WERI-Rb-1 (cell line): Measurements from ENCODE around the gene UBE2O.

ENCODE experiments used
- DNase-seq: peaks from one replicate; pipeline ENCODE4 v3.0.0-alpha.2; 2020
- H3K27ac ChIP-seq: fragments of 250-450 bp; sonication (Bioruptor Pico); 2 replicates; pipeline ENCODE4 v1.5.1; 2020; ENCODE audit warnings: mild to moderate bottlenecking, moderate library complexity
- H3K27me3 ChIP-seq: fragments of 250-450 bp; sonication (Bioruptor Pico); 2 replicates; pipeline ENCODE4 v1.5.1; 2021; ENCODE audit warnings: mild to moderate bottlenecking, low read depth, moderate library complexity; ENCODE audit not compliant: insufficient read depth, severe bottlenecking
- H3K36me3 ChIP-seq: fragments of 250-450 bp; sonication (Bioruptor Pico); 2 replicates; pipeline ENCODE4 v1.5.1; 2020; ENCODE audit warnings: mild to moderate bottlenecking, moderate library complexity
- H3K4me3 ChIP-seq: 2 replicates; pipeline ENCODE4 v1.5.1; 2011; ENCODE audit warnings: low read depth, mild to moderate bottlenecking, control low read depth, low read length
- H3K9me3 ChIP-seq: fragments of 250-450 bp; sonication (Bioruptor Pico); 2 replicates; pipeline ENCODE4 v1.5.1; 2021; ENCODE audit warnings: mild to moderate bottlenecking, moderate library complexity; ENCODE audit not compliant: severe bottlenecking
- TF ChIP-seq, protein P1 (sequence below): IDR thresholded peaks from 2 replicates; pipeline ENCODE4 v1.5.1; 2011; ENCODE audit warnings: low read depth, mild to moderate bottlenecking, control low read depth, inconsistent platforms, low read length

Gene UBE2O

DNA sequence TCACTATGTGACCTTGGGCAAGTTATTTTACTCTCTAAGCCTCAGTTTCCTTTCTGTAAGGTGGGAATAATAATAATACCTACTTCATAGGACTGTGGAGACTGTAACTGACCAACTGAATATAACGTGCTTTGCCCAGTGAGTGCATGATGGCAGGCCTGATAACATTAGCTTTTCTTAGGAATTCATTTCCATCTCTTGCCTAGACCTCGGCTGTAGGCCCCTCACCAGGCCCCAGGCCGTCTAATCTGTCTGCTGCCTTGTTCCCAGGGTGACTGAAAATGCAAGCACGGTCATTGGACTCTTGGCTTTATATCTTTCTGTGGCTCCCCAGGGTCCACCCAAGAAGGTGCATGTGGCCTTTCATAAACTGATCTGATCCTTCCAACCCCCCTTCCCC, 6.7 kb upstream of the UBE2O start:
- Histone ChIP-seq H3K27ac (no peak overlapping the region), H3K36me3 (no peaks in the 10 kb centered on the region), H3K27me3 (no peaks in the 10 kb centered on the region), H3K9me3 (no peaks in the 10 kb centered on the region), H3K4me3 (no peak overlapping the region)
- TF ChIP-seq, protein P1, sequence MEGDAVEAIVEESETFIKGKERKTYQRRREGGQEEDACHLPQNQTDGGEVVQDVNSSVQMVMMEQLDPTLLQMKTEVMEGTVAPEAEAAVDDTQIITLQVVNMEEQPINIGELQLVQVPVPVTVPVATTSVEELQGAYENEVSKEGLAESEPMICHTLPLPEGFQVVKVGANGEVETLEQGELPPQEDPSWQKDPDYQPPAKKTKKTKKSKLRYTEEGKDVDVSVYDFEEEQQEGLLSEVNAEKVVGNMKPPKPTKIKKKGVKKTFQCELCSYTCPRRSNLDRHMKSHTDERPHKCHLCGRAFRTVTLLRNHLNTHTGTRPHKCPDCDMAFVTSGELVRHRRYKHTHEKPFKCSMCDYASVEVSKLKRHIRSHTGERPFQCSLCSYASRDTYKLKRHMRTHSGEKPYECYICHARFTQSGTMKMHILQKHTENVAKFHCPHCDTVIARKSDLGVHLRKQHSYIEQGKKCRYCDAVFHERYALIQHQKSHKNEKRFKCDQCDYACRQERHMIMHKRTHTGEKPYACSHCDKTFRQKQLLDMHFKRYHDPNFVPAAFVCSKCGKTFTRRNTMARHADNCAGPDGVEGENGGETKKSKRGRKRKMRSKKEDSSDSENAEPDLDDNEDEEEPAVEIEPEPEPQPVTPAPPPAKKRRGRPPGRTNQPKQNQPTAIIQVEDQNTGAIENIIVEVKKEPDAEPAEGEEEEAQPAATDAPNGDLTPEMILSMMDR = no peak
- no peak for DNase-seq

DNA sequence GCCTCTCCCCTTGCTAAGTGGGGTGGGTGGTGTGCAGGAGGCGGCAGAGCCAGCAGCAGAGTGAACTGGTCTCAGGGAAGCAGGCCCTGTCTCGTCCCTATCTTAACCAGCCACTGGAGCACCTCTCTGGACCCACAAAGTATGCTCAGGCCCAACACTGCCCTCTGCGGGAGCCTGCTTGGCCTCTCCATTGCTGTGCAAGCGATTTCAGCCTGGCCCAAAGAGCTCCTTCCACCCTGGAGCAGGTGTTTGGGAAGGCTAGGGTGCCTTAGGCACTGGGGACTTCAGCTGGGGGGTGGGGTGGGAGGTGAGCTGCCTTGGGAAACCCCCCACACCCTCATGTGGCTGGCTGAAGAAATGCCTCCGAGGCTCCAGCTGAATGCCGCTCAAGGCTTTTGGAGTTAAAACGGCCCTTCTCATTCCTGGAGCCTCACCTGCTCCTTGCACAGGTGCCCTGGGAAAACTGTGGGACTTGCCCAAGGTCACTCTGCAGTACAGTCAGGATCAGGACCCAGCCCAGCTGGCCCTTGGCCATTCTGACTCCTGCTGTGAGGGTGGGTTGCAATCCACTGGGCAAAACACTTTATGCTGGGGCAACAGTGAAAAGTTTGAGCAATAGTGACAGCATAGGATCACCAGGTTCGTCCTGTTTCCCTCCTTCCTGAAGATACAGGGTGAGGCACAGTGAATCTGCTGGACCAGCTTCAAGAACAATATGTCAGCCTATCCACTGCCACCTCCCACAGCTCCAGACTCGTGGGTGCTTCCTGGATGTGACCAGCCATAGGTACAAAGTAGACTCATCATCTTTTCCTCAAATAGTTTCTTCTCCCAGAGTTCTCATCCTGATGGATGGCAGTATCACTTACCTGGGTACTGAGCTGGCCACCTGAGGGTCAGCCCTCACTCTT, 5.9 kb upstream of the UBE2O start:
- TF ChIP-seq, protein P1 = peak; percentile 92
- H3K9me3 ChIP-seq = no peaks in the 10 kb centered on the region
- peak overlapping the region; percentile 17; the same call in 1 of the 2 replicates for H3K27ac ChIP-seq
- no peaks in the 10 kb centered on the region for H3K36me3 ChIP-seq
- no peaks in the 10 kb centered on the region for H3K27me3 ChIP-seq
- H3K4me3 ChIP-seq = no peak overlapping the region
- DNase-seq = peak; percentile 88

DNA sequence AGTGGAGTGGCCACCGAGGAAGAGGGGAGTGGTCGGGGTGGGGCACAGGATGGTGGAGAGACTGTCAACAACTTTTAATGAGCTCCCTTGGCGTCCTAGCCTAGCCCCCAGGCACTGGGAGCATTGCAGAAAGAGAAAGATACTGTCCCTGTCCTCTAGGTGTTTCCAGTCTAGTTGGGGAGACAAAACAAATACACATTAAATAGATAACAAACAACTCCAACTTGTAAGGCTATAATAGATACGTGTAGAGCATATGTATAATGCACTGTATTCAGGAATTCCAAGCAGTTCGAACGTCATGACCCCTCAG, 435 bp upstream of the UBE2O start:
- H3K4me3 ChIP-seq = no peak overlapping the region
- no peak for DNase-seq
- TF ChIP-seq, protein P1 = no peak
- peaks cover 9% of the 10 kb centered on the region for H3K36me3 ChIP-seq
- H3K27me3 ChIP-seq = no peaks in the 10 kb centered on the region
- H3K9me3 ChIP-seq = no peaks in the 10 kb centered on the region
- H3K27ac ChIP-seq = no peak overlapping the region

DNA sequence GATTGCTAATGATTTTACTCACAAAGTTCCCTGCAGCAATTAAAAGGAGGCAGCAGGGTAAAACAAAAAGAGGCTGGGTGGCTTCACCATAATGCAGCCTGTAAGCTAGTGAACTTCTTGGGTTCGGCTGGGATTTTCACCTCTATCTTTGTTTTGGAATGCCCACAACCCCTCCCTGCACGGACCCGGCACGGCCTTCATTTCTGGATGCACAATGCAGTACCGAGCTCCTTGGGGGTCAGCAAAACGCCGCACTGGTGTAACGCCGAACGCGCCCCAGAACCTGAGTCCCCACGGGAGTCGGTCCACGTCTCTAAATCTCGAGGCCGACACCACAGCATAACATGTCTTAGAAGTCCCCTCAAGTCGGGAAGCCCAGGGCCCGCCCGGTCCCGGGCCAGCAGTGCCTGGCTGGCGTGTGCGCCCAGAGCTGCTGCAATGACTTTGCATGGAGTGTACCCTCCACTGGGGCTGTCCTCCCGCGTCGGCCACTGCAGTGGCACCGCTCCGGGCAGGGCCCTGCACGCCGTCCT, 759 bp downstream of the UBE2O start:
- Histone ChIP-seq H3K4me3 (peak overlapping the region; percentile 81), H3K27me3 (no peaks in the 10 kb centered on the region), H3K27ac (no peak overlapping the region), H3K36me3 (peaks cover 9% of the 10 kb centered on the region), H3K9me3 (no peaks in the 10 kb centered on the region)
- TF ChIP-seq, protein P1 = no peak
- DNase-seq = no peak

DNA sequence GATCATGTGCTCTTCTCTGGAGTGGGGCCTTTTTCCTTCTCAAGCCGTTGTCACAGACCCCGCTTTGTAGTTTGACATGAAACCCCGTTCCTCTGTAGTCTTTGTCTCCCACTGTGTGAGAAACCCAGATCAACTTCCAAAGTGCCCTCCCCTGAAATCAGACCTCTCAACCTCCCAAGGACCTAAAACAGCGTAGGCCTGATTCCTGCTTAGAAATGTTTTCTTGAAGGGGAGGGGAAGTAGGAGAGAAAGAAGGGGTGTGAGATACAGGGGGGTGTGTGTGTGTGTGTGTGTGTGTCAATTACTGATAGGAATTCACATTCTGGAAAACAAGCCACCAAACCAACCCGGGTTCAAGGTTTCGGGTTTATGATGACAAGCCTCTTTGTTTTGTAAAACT, 1.4 kb downstream of the UBE2O start:
- no peak for DNase-seq
- TF ChIP-seq, protein P1 = no peak
- Histone ChIP-seq H3K4me3 (peak overlapping the region; percentile 81), H3K27ac (no peak overlapping the region), H3K27me3 (no peaks in the 10 kb centered on the region), H3K36me3 (peaks cover 9% of the 10 kb centered on the region), H3K9me3 (no peaks in the 10 kb centered on the region)
